Right hindlimb (tissue), 1 donor: ENCODE results near the gene NECTIN1.

Experiments used
- DNase-seq: peaks from one replicate; pipeline ENCODE4 v3.0.0-alpha.2; 2018

The NECTIN1 gene, protein sequence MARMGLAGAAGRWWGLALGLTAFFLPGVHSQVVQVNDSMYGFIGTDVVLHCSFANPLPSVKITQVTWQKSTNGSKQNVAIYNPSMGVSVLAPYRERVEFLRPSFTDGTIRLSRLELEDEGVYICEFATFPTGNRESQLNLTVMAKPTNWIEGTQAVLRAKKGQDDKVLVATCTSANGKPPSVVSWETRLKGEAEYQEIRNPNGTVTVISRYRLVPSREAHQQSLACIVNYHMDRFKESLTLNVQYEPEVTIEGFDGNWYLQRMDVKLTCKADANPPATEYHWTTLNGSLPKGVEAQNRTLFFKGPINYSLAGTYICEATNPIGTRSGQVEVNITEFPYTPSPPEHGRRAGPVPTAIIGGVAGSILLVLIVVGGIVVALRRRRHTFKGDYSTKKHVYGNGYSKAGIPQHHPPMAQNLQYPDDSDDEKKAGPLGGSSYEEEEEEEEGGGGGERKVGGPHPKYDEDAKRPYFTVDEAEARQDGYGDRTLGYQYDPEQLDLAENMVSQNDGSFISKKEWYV

DNA sequence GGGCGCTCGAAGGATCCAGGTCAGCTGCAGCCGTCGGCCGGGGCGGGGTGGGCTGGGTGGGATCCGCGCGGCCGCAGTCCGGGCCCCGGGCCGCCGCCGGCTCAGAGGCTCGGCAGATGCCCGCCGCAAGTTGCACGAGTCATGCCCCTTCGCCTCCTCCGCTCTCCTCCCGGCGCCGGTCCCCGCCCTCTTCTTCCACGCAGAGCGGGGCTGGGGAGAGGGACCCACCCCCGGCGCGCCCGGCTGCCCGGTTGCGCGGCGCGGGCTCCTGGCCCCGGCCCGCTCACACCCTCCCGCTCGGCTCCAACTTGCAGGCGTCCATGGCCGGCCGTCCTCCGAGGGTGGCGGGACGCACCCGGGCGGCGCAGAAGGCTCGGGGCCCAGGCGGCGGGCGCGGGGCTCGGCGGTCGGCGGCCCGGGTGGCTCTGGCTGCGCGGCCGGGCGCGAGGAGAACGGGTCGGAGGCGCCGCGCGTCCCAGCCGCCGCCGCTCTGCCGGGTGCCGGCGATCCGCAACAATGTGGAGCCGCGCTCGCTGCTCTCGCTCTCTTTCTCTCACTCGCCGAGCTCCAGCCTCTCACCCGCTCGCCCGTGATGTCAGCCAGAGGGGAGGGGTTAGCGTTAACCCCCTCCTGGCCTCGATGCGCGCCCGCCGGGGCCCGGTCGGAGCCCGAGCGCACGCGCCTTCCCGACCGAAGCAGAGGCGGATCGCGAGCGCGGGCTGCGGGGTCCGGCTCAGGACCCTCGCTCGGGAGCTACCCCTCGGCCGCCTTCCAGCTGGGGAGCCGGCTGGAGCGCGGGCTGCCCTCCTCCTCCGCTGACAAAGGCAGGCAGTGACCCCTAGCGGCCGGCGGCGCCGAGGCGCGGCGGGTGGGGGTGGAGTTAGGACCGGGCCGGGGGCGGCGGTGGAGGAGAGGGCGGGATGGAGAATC, at the start of gene NECTIN1:
Gene NECTIN1 (minus strand): TSS at position 550 of the 930 bp plus-strand sequence. CDS start 647 bp downstream, outside the sequence.
- peak; percentile 95 for DNase-seq

- DNase-seq: no peak
Observed at GRCh38 chr11:119778391-119779194, 49.6 kb upstream of the NECTIN1 start.

GRCh38 chr11:119777940-119778339, 48.9 kb upstream of the NECTIN1 start:
- DNase-seq: no peak

GRCh38 chr11:119776651-119777050, 47.7 kb upstream of the NECTIN1 start:
- DNase-seq: no peak

DNA sequence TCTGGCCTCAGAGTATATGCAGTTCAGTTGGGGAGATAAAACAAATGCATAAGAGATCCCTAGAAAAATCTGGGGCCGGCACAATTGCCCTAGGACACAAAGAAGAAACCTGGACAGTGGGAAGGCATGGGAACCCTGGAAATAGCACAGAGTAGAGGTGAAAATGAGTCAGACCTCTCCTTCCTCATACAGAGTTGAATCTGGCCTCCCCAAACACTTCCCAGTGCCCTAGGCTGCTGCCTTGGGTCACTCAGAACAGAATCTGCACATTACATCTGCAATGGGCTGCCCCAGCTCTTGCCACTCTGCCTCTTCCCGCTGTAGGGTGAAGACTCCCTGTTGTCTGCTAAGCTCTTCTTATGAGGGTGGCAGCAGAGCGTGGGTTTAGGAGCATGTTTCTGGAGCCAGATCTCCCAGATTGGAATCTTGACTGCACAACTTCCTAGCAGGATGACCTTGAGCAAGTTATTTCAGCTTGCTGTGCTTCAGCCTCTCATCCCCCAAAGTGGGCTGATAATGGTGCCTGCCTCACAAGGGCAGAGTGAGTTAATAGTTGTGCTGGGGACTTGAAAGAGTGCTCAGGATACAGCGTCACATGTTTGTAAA, 47.1 kb upstream of the NECTIN1 start:
- no peak for DNase-seq

DNA sequence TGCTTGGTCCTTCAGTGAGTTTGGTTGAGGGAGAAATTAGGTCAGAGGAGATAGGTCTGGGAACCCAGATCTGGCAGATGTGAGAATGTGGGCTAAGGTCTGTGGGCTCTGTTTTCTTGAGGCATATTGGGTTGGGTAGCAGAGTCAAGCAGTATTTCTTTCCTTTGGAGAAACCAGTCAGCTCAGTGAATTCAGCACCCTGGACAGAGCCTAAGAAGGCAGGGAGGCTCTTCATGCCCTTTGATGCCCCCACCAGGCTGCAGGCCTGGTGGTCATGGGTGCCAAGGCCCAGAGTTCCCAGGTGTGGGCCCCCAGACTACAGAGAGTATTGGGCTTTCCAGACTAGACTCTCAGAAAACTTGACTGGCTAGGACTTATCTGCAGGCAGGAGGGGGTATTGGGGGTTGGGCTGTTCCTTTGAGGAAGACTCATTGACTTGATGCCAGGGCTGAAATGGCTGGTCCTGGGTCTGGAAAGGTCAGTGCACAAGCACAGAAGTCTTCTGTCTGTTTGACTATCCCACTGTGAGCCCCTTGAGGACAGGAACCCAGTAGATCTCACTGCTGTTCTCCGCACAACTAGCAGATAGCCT, 45.3 kb upstream of the NECTIN1 start:
- DNase-seq: peak; percentile 43

DNA sequence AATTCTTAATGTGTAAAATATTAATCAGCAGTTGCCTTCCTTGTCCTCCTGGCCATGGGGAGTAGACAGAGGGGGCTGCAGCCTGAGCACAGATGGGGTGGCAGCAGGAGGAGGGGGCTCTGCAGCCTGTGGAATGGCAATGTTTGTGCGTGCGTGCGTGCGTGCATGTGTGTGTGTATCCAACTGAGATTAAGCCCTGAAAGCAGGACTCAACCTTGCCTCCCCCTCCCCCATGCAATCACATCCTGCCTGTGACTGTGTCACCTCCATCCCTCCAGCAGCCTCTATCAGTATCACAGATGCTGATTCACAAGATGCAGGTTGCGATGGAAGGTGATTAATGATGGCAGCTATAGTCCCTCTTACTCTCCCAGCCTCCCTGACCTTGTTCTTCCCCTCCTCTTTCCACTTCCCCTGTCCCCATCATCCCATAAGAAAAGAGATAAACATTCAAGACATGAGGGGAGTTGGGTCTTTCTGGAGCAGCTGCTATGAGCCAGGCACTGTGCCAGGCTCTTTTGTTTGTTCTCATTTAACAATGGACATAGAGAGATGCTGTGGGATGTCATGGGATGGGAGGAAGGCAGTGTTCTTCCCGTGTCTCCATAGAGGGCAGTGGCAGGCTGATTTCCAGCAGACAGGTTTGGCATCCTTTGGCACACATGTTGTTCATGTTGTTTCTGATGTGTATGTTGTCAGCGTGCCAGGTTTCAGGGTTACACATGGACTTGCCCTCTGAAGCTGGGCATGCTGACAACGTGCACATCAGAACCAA, 43.8 kb upstream of the NECTIN1 start:
- DNase-seq: no peak

GRCh38 chr11:119772076-119772475, 43.1 kb upstream of the NECTIN1 start:
- no peak for DNase-seq

DNA sequence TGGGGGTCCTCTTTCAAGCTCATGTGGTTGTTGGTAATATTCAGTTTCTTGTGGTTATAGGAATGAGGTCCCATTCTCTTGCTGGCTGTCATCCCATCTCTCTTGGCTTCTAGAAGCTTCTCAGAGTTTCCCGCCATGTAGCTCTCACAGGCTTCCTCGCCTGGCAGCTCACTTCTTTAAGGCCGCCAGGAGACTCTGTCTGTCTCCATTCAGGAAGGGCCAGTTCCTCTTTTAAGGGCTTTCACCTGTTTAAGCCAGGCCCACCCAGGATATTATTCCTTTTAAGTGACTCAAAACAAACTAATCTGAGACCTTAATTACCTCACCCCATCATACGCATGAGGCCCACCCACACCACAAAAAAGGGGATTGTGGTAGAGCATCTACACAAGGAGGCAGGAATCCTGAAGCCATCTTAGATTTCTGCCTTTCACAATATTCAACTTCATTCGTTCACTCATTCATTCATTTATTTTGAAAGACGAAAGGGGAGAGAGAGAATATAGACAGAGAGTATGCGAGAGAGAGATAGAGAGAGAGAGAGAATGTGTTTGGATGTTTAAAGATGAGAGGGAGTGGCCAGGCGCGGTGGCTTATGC, 42.3 kb upstream of the NECTIN1 start:
- DNase-seq: peak; percentile 8

DNA sequence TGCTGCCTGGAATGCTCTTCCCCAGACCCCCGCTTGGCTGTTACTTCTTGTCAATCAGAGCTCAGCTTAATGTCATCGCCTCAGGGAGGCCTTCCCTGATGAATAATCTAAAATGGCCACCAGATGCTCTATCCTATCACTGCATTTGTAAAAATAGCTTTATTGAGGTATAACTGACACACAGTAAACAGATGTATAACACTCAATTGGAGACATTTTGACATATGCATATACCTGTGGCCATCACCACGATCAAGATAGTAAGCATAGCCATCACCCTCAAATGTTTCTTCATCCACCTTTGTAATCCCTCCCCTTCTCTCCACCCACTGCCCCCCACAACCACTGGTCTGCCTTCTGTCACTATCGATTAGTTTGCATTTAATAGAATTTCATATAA, 36.6 kb upstream of the NECTIN1 start:
- no peak for DNase-seq

GRCh38 chr11:119764108-119764868, 35.3 kb upstream of the NECTIN1 start:
- peak; percentile 63 for DNase-seq

DNA sequence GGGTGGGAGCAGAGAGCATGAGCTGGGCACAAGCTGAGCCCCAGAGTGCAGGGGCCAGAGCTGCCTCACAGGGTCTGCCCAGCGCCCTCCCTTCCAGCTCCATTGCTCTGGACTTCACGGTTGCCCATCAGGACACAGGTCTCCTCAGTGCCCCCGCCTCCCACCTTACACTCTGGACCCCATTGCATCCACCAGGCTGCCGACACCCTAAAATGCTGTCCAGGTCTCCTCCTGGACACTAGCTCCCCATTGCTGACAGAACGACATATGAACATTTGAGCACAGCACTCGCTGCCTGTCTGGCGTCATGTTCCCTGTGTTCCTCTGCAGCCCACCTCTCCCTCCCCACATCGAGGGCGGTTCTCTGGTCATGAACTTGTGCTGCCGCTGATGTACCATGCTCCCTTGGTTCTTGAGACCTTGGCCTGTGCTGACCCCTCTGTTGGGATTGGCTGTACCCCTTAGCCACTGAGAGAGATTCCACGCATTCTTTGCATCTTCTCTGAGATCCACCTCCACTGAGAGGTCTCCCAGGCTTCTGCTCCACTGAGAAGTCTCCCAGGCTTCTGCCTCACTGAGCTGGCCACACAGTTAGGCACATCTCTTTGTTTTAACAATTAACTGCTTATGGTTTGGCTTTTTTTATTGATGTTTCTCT, 34.2 kb upstream of the NECTIN1 start:
- DNase-seq: peak; percentile 13

DNA sequence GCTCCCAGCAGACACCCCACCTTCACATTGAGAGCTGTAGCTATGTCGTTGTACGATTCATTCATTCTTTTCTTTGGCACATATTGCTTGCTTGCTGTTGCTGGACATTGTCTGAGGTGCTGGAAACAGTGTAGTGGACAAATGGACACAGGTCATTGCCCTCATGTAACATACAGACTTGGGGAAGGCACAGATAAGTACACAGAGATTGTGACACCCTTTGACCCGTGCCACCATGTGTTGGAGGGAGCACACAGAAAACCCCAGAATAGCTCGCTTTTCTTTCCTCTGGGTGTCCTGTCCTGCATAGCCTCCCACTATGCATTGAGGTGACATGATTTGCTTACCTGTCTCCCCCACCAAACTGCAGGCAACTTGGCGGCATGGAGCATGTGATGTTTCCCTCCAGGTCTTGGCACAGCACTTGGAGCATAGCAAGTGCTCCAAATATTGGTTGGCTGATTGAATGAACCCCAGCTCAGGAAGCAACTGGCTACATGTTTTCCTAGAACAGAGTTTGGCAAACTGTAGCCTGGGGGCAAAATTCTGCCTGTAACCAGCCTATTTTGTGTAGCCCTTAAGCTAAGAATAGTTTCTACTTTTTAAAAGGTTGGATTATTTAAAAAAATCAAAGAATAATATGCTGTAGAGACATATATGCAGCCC, 30.9 kb upstream of the NECTIN1 start:
- DNase-seq: no peak

GRCh38 chr11:119759324-119759723, 30.3 kb upstream of the NECTIN1 start:
- no peak for DNase-seq

- DNase-seq: no peak
Observed at GRCh38 chr11:119758291-119758690, 29.3 kb upstream of the NECTIN1 start.

DNA sequence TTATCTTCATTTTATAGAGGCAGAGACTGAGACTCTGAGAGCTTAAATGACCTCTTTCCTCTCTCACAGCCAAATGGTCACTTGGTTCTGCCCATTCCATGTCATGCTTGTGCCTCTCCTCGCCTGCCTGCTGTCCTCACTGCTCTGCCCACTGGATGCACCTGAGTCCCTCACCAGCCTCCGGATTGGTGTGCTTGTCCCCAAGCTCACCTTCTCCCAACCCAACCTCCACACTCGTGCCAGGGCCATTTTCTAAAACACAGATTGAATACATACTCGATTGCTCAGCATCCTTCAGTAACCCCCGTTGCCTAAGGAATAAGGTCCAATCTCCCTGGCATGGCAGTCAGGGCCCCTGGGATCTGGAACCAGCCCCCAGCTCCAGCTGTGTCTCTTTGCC, 28.4 kb upstream of the NECTIN1 start:
- DNase-seq: no peak

DNA sequence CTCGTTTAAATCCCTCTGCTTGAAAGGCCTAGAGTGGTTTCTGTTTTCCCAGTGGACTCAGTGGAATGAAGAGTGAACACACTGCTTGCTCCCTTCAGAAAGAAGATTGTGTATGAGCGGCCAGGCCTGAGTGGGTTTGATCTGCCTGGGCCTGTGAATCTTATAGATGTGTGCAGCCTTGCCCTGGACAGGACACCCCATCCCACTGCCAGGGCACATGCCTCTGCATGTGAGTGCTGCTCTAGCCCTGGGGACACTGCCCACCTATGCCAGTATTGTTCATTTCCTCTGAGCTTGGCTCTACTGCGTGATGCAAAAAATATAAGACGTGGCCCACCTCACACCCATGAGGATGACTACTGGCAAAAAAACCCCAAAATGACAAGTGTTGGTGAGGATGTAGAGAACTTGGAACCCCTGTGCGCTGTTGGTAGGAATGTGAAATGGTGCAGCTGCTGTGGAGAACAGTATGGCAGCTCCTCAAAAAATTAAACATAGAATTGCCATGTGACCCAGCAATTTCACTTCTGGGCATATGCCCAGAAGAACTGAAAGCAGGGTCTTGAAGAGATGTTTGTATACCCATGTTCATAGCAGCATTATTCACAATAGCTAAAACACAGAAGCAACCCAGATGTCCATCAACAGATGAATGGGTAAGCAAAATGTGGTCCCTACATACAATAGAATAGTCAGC, 27.3 kb upstream of the NECTIN1 start:
- DNase-seq: no peak
